MM.1S (cell line): Measurements from ENCODE around the gene FAT4.

ENCODE experiments used
- CTCF ChIP-seq: fragments of 300-600 bp; sonication (generic); IDR thresholded peaks from 2 replicates; pipeline ENCODE4 v1.5.1; 2016; ENCODE audit warnings: antibody characterized with exemption, low read length, mixed read lengths
- EZH2 ChIP-seq: fragments of 300-600 bp; sonication (generic); optimal IDR thresholded peaks from 2 replicates; pipeline ENCODE3; 2017; ENCODE audit warnings: low read depth, mild to moderate bottlenecking, antibody characterized with exemption, low read length, mixed read lengths
- EZH2phosphoT487 ChIP-seq: fragments of 300-600 bp; sonication (generic); IDR thresholded peaks from 2 replicates; pipeline ENCODE4 v1.6.1; 2018; ENCODE audit warnings: antibody characterized with exemption, low read length

- no peak for TF ChIP-seq CTCF
- no peak for TF ChIP-seq EZH2
- no peak for TF ChIP-seq EZH2phosphoT487
These were observed 10.9 kb upstream of the FAT4 start for GRCh38 chr4:125303821-125304220.
